Mesendoderm (in vitro differentiated cells): ENCODE results near the gene RPS27L.
"Not testable (repeated sequence)": the region's sequence is repeated elsewhere in the genome, so short reads cannot be mapped to it uniquely, and the experiment has no call there.

Experiments
- DNase-seq: peaks from one replicate; pipeline ENCODE4 v3.0.0; 2013
- H2AK5ac ChIP-seq: 2 replicates; pipeline ENCODE4 v1.6.1; 2013; ENCODE audit warnings: low read length, inconsistent platforms
- H2BK120ac ChIP-seq: 2 replicates; pipeline ENCODE4 v1.6.1; 2013; ENCODE audit warnings: low read depth, mild to moderate bottlenecking, low read length, moderate library complexity, mixed read lengths
- H2BK15ac ChIP-seq: replicated peaks from 2 replicates; pipeline ENCODE4 v1.6.1; 2013; ENCODE audit warnings: low read depth, mild to moderate bottlenecking, moderate library complexity
- H2BK5ac ChIP-seq: 2 replicates; pipeline ENCODE4 v1.6.1; 2013; ENCODE audit warnings: low read length, inconsistent platforms
- H3K18ac ChIP-seq: 2 replicates; pipeline ENCODE4 v1.6.1; 2013; ENCODE audit warnings: mild to moderate bottlenecking, low read length, mixed read lengths
- H3K23ac ChIP-seq: one replicate; pipeline ENCODE4 v1.6.1; 2013; ENCODE audit warnings: low read length
- H3K27ac ChIP-seq: 2 replicates; pipeline ENCODE4 v1.5.1; 2013; ENCODE audit warnings: low read depth, mild to moderate bottlenecking, inconsistent platforms, low read length, moderate library complexity
- H3K27me3 ChIP-seq: 2 replicates; pipeline ENCODE4 v1.6.1; 2013; ENCODE audit warnings: low read length, control low read depth, mild to moderate bottlenecking, inconsistent platforms; ENCODE audit not compliant: insufficient read depth, poor library complexity
- H3K36me3 ChIP-seq: 2 replicates; pipeline ENCODE4 v1.6.1; 2013; ENCODE audit warnings: low read length, inconsistent platforms; ENCODE audit not compliant: control insufficient read depth, insufficient read depth
- H3K4ac ChIP-seq: one replicate; pipeline ENCODE4 v1.6.1; 2013; ENCODE audit warnings: low read depth, mild to moderate bottlenecking, low read length, moderate library complexity
- H3K4me1 ChIP-seq: 2 replicates; pipeline ENCODE4 v1.6.1; 2013; ENCODE audit warnings: low read depth, low read length, inconsistent platforms; ENCODE audit not compliant: control insufficient read depth
- H3K4me2 ChIP-seq: 2 replicates; pipeline ENCODE4 v1.6.1; 2013; ENCODE audit warnings: low read length
- H3K4me3 ChIP-seq: 2 replicates; pipeline ENCODE4 v1.5.1; 2013; ENCODE audit warnings: mild to moderate bottlenecking, low read length
- H3K56ac ChIP-seq: one replicate; pipeline ENCODE4 v1.6.1; 2013; ENCODE audit warnings: low read length
- H3K79me1 ChIP-seq: 2 replicates; pipeline ENCODE4 v1.6.1; 2013; ENCODE audit warnings: low read length, inconsistent platforms
- H3K79me2 ChIP-seq: 2 replicates; pipeline ENCODE4 v1.6.1; 2013; ENCODE audit warnings: mild to moderate bottlenecking, low read length; ENCODE audit not compliant: control insufficient read depth, insufficient read depth
- H3K9ac ChIP-seq: 2 replicates; pipeline ENCODE4 v1.6.1; 2013; ENCODE audit warnings: low read length, inconsistent platforms
- H4K5ac ChIP-seq: one replicate; pipeline ENCODE4 v1.6.1; 2013; ENCODE audit warnings: low read length
- H4K8ac ChIP-seq: one replicate; pipeline ENCODE4 v1.6.1; 2013; ENCODE audit warnings: low read depth, mild to moderate bottlenecking, control low read depth, low read length, moderate library complexity
- WGBS: extraction: QIAGEN DNeasy Blood & Tissue Kit; methylation state at CpG from one replicate; pipeline ENCODE4 v1.1.7; 2013; ENCODE audit warnings: low lambda C conversion rate, missing lambda C conversion rate; ENCODE audit not compliant: insufficient coverage; ENCODE audit errors: extremely low coverage; 5-methylcytosine and 5-hydroxymethylcytosine counted together

Gene RPS27L

DNA sequence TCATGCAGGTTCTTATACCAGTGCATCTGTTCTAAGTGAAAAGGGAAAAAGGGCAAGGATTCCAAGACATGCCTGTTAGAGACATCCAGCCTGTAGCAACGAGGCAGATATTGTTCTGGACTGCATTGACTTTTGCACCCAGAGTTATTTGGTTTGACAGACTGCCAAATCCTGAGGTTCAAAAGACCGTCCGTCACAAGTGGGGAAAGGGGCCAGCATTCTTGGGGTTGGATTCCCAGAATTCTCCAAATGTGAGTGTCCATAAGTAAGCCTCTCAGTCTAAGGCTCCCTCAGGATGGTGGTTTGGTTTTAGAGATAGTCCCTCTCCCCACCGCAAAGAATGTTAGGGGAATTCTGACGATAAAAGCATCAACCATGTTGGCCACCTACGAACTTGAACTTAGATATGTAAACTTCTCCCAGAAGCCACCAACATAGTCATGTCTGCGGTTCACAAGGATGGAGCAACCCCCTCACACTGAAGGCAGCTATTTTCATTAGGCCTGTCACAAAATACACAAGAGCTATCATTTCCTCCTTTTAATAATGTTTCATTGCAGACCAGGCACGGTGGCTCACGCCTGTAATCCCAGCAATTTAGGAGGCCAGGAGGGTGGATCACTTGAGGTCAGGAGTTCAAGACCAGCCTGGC is 49.3 kb downstream of the RPS27L start:
- H3K9ac ChIP-seq: no peak overlapping the region
- H3K56ac ChIP-seq: no peak overlapping the region
- H3K79me1 ChIP-seq: no peaks in the 10 kb centered on the region
- H4K8ac ChIP-seq: no peak overlapping the region
- H3K27ac ChIP-seq: no peak overlapping the region
- H3K36me3 ChIP-seq: no peaks in the 10 kb centered on the region
- H2BK15ac ChIP-seq: no peak overlapping the region
- no peak overlapping the region for H2AK5ac ChIP-seq
- H3K4me1 ChIP-seq: no peaks in the 10 kb centered on the region
- H3K27me3 ChIP-seq: no peaks in the 10 kb centered on the region
- H4K5ac ChIP-seq: no peak overlapping the region
- no CpG with 5 or more reads among the region's 9 CpGs for WGBS
- no peak overlapping the region for H3K18ac ChIP-seq
- no peak overlapping the region for H3K4me2 ChIP-seq
- H3K4me3 ChIP-seq: no peak overlapping the region
- no peak overlapping the region for H2BK5ac ChIP-seq
- no peak overlapping the region for H3K4ac ChIP-seq
- no peaks in the 10 kb centered on the region for H3K79me2 ChIP-seq
- H2BK120ac ChIP-seq: no peak overlapping the region
- no peak for DNase-seq
- H3K23ac ChIP-seq: no peak overlapping the region

DNA sequence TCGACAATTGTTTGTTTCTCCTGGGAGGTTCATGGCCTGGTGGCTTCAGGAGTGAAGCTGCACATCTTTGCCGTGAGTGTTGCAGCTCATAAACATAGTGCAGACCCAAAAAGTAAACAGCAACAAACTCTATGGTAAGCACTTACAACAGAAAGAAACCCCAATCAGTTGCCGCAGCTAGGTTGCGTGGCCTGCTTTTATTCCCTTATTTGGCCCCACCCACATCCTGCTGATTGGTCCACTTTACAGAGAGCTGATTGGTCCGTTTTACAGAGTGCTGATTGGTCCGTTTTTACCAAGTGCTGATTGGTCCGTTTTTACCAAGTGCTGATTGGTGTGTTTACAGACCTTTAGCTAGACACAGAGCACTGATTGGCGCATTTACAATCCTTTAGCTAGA is 51.9 kb downstream of the RPS27L start:
- not testable (repeated sequence) for H3K9ac ChIP-seq, H2BK15ac ChIP-seq, H3K4ac ChIP-seq, H2BK120ac ChIP-seq, H3K56ac ChIP-seq, H3K27me3 ChIP-seq, H3K4me1 ChIP-seq, H3K79me1 ChIP-seq, H3K4me3 ChIP-seq, H3K4me2 ChIP-seq, H3K79me2 ChIP-seq, H2BK5ac ChIP-seq, H4K8ac ChIP-seq, H4K5ac ChIP-seq, H3K36me3 ChIP-seq, DNase-seq, H3K23ac ChIP-seq, H2AK5ac ChIP-seq, H3K27ac ChIP-seq, H3K18ac ChIP-seq
- WGBS: no CpG with 5 or more reads among the region's 8 CpGs

GRCh38 chr15:63104727-63105126 is 52.5 kb downstream of the RPS27L start:
- H3K79me2 ChIP-seq: no peaks in the 10 kb centered on the region
- H2AK5ac ChIP-seq: no peak overlapping the region
- no peak overlapping the region for H4K5ac ChIP-seq
- H3K36me3 ChIP-seq: no peaks in the 10 kb centered on the region
- no peak for DNase-seq
- H3K56ac ChIP-seq: no peak overlapping the region
- no peaks in the 10 kb centered on the region for H3K79me1 ChIP-seq
- H3K27me3 ChIP-seq: no peaks in the 10 kb centered on the region
- H3K23ac ChIP-seq: no peak overlapping the region
- H2BK5ac ChIP-seq: no peak overlapping the region
- no peak overlapping the region for H3K27ac ChIP-seq
- no peak overlapping the region for H2BK15ac ChIP-seq
- no peak overlapping the region for H3K4ac ChIP-seq
- no peak overlapping the region for H3K9ac ChIP-seq
- H3K18ac ChIP-seq: no peak overlapping the region
- no peak overlapping the region for H3K4me2 ChIP-seq
- no peak overlapping the region for H4K8ac ChIP-seq
- no peak overlapping the region for H2BK120ac ChIP-seq
- no peak overlapping the region for H3K4me3 ChIP-seq
- no peaks in the 10 kb centered on the region for H3K4me1 ChIP-seq
- WGBS: no CpG with 5 or more reads among the region's 7 CpGs

GRCh38 chr15:63103416-63103815 is 53.9 kb downstream of the RPS27L start:
- Histone ChIP-seq H3K27ac (no peak overlapping the region), H3K27me3 (no peaks in the 10 kb centered on the region), H3K23ac (no peak overlapping the region), H4K5ac (no peak overlapping the region), H3K4me3 (no peak overlapping the region), H4K8ac (no peak overlapping the region), H2BK120ac (no peak overlapping the region), H3K18ac (no peak overlapping the region), H3K79me2 (no peaks in the 10 kb centered on the region), H2BK15ac (no peak overlapping the region), H3K56ac (no peak overlapping the region), H3K36me3 (no peaks in the 10 kb centered on the region), H2BK5ac (no peak overlapping the region), H3K4me2 (no peak overlapping the region), H3K9ac (no peak overlapping the region), H3K4ac (no peak overlapping the region), H3K4me1 (no peaks in the 10 kb centered on the region), H3K79me1 (no peaks in the 10 kb centered on the region), H2AK5ac (no peak overlapping the region)
- WGBS: no CpG with 5 or more reads among the region's 3 CpGs
- no peak for DNase-seq

DNA sequence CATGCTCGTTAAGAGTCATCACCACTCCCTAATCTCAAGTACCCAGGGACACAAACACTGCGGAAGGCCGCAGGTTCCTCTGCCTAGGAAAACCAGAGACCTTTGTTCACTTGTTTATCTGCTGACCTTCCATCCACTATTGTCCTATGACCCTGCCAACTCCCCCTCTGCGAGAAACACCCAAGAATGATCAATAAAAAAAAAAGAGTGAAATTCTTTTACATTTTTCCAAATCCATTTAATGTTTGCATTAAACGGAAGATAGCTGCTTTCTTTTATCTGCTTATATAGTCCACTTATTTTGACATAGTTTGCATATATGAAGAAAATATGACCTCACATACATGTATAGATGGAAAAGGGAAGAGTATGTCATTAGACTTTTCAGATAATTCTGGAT is 57.7 kb downstream of the RPS27L start:
- H2BK15ac ChIP-seq, H3K27me3 ChIP-seq, H3K36me3 ChIP-seq, H3K56ac ChIP-seq, H3K79me1 ChIP-seq, H3K4ac ChIP-seq, H2AK5ac ChIP-seq, H3K4me3 ChIP-seq, H2BK5ac ChIP-seq, H3K18ac ChIP-seq, H4K5ac ChIP-seq, H4K8ac ChIP-seq, H3K79me2 ChIP-seq, H3K4me1 ChIP-seq, H2BK120ac ChIP-seq, H3K9ac ChIP-seq, H3K27ac ChIP-seq, DNase-seq, H3K23ac ChIP-seq, H3K4me2 ChIP-seq: not testable (repeated sequence)
- whole genome bisulfite sequencing: no CpG with 5 or more reads among the region's 5 CpGs

DNA sequence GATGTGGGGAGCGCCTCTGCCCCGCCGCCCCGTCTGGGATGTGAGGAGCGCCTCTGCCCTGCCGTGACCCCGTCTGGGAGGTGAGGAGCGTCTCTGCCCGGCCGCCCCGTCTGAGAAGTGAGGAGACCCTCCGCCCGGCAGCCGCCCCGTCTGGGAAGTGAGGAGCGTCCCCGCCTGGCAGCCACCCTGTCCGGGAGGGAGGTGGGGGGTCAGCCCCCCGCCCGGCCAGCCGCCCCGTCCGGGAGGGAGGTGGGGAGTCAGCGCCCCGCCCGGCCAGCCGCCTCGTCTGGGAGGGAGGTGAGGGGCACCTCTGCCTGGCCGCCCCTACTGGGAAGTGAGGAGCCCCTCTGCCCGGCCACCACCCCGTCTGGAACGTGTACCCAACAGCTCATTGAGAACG is 58.4 kb downstream of the RPS27L start:
- not testable (repeated sequence) for H3K36me3 ChIP-seq, H3K79me1 ChIP-seq, H3K27ac ChIP-seq, H3K4ac ChIP-seq, H3K27me3 ChIP-seq, H3K56ac ChIP-seq, H3K18ac ChIP-seq, H3K79me2 ChIP-seq, H3K23ac ChIP-seq, H3K4me2 ChIP-seq, H4K5ac ChIP-seq, H2BK120ac ChIP-seq, H3K4me3 ChIP-seq, H2BK5ac ChIP-seq, H3K4me1 ChIP-seq, H4K8ac ChIP-seq, DNase-seq, H2AK5ac ChIP-seq, H3K9ac ChIP-seq, H2BK15ac ChIP-seq
- no CpG with 5 or more reads among the region's 33 CpGs for WGBS
